OCI-LY1 (cell line): ENCODE measurements around the gene PXDC1.

Experiments
- H2AFZ ChIP-seq: fragments of 200-600 bp; sonication (generic), shearing (Covaris generic); 2 replicates; pipeline ENCODE4 v1.6.0; 2014; ENCODE audit warnings: antibody characterized with exemption, mild to moderate bottlenecking, low read length
- H3F3A ChIP-seq: fragments of 200-600 bp; sonication (generic), shearing (Covaris generic); 2 replicates; pipeline ENCODE4 v1.6.0; 2014; ENCODE audit warnings: mild to moderate bottlenecking, antibody characterized with exemption, low read length, moderate library complexity; ENCODE audit not compliant: insufficient read depth
- H3K27ac ChIP-seq: fragments of 200-600 bp; sonication (generic); 2 replicates; pipeline ENCODE4 v1.5.1; 2014; ENCODE audit warnings: low read length, mixed run types, mild to moderate bottlenecking, low read depth; ENCODE audit not compliant: poor library complexity, severe bottlenecking
- H3K27me3 ChIP-seq: fragments of 200-600 bp; sonication (generic); 2 replicates; pipeline ENCODE4 v1.6.0; 2014; ENCODE audit warnings: antibody characterized with exemption, mild to moderate bottlenecking, low read length, moderate library complexity; ENCODE audit not compliant: insufficient read depth
- H3K36me3 ChIP-seq: fragments of 200-600 bp; sonication (generic); 2 replicates; pipeline ENCODE4 v1.6.1; 2014; ENCODE audit warnings: mild to moderate bottlenecking, antibody characterized with exemption, low read length, moderate library complexity, mixed read lengths; ENCODE audit not compliant: insufficient read depth
- H3K4me1 ChIP-seq: fragments of 200-600 bp; sonication (generic); 2 replicates; pipeline ENCODE4 v1.5.1; 2014; ENCODE audit warnings: mild to moderate bottlenecking, low read length, moderate library complexity; ENCODE audit not compliant: insufficient read depth, severe bottlenecking
- H3K4me2 ChIP-seq: fragments of 200-600 bp; sonication (generic), shearing (Covaris generic); 2 replicates; pipeline ENCODE4 v1.6.1; 2014; ENCODE audit warnings: low read length
- H3K4me3 ChIP-seq: fragments of 200-600 bp; sonication (generic); 2 replicates; pipeline ENCODE4 v1.5.1; 2014; ENCODE audit warnings: low read length, low read depth, mild to moderate bottlenecking, mixed read lengths; ENCODE audit not compliant: poor library complexity, severe bottlenecking
- H3K79me2 ChIP-seq: fragments of 200-600 bp; shearing (Covaris generic); 2 replicates; pipeline ENCODE4 v1.6.1; 2016; ENCODE audit warnings: mixed run types, low read length, mixed read lengths; ENCODE audit not compliant: insufficient read depth
- H3K9ac ChIP-seq: fragments of 200-600 bp; sonication (generic), shearing (Covaris generic); 2 replicates; pipeline ENCODE4 v1.6.1; 2014; ENCODE audit warnings: mild to moderate bottlenecking, low read length, mixed read lengths
- H3K9me2 ChIP-seq: fragments of 200-600 bp; sonication (generic), shearing (Covaris generic); 2 replicates; pipeline ENCODE4 v1.6.1; 2014; ENCODE audit warnings: low read depth, mild to moderate bottlenecking, low read length, mixed read lengths
- H3K9me3 ChIP-seq: fragments of 200-600 bp; shearing (Covaris generic); 2 replicates; pipeline ENCODE4 v1.6.1; 2014; ENCODE audit warnings: low read length, mixed read lengths
- H4K20me1 ChIP-seq: fragments of 200-600 bp; sonication (generic), shearing (Covaris generic); 2 replicates; pipeline ENCODE4 v1.6.0; 2016; ENCODE audit warnings: mild to moderate bottlenecking, low read length; ENCODE audit not compliant: insufficient read depth
- EZH2 ChIP-seq: fragments of 200-600 bp; sonication (generic), shearing (Covaris generic); IDR thresholded peaks from 2 replicates; pipeline ENCODE4 v1.8.0; 2017; ENCODE audit warnings: borderline replicate concordance, mixed run types, mild to moderate bottlenecking, antibody characterized with exemption, low read length, moderate library complexity, mixed read lengths
- TF ChIP-seq, protein P1 (sequence below): fragments of 200-600 bp; sonication (generic), shearing (Covaris generic); IDR thresholded peaks from 2 replicates; pipeline ENCODE4 v1.5.1; 2017; ENCODE audit warnings: mild to moderate bottlenecking, antibody characterized with exemption, low read length, moderate library complexity, mixed read lengths

Gene PXDC1

DNA sequence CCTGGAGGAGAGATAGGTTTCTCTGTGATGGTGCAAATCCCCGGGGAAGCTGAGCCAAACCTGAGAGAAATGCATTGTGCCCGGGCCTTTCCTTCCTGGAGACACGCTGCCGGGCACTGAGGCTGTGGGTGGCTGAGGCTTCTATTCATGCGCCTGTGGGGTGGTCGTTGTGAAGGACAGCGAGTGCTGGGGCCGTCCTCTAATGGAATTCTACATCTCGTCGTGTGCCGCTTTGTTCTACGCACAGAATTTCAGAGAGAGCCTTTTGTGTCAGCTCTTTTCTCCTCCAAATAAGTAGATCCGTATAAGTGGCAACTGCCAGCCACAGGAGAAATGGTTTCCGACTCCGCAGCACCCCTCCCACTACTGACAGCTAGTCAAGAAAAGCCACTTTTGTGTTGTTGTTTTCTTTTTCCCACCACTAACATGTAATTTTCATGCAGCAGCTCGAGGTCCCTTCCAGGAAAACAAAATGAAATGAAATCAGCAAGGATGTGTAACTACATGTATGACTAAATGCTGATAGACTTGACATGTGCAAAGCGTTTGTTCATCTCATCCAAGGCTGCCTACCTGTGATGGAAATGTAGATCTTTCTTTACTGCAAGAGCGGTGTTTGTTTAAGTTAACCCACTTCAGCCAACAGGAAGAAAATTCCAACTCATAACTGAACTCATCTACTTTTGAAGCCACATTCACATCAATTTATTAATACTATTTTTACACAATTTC is 26.4 kb upstream of the PXDC1 start:
- H2AFZ ChIP-seq, result no peak overlapping the region
- no peak overlapping the region for H3K4me3 ChIP-seq
- H3K9me3 ChIP-seq, result no peaks in the 10 kb centered on the region
- peaks cover 6% of the 10 kb centered on the region; the same call in 1 of the 2 replicates for H3K27me3 ChIP-seq
- H3K9ac ChIP-seq, result no peak overlapping the region
- TF ChIP-seq, protein P1, sequence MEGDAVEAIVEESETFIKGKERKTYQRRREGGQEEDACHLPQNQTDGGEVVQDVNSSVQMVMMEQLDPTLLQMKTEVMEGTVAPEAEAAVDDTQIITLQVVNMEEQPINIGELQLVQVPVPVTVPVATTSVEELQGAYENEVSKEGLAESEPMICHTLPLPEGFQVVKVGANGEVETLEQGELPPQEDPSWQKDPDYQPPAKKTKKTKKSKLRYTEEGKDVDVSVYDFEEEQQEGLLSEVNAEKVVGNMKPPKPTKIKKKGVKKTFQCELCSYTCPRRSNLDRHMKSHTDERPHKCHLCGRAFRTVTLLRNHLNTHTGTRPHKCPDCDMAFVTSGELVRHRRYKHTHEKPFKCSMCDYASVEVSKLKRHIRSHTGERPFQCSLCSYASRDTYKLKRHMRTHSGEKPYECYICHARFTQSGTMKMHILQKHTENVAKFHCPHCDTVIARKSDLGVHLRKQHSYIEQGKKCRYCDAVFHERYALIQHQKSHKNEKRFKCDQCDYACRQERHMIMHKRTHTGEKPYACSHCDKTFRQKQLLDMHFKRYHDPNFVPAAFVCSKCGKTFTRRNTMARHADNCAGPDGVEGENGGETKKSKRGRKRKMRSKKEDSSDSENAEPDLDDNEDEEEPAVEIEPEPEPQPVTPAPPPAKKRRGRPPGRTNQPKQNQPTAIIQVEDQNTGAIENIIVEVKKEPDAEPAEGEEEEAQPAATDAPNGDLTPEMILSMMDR, result no peak
- TF ChIP-seq EZH2, result no peak
- H3K4me1 ChIP-seq, result no peaks in the 10 kb centered on the region
- no peak overlapping the region for H3K4me2 ChIP-seq
- no peaks in the 10 kb centered on the region for H3K79me2 ChIP-seq
- H3F3A ChIP-seq, result no peaks in the 10 kb centered on the region
- H3K27ac ChIP-seq, result no peak overlapping the region
- no peaks in the 10 kb centered on the region for H3K9me2 ChIP-seq
- no peaks in the 10 kb centered on the region for H4K20me1 ChIP-seq
- no peaks in the 10 kb centered on the region for H3K36me3 ChIP-seq

DNA sequence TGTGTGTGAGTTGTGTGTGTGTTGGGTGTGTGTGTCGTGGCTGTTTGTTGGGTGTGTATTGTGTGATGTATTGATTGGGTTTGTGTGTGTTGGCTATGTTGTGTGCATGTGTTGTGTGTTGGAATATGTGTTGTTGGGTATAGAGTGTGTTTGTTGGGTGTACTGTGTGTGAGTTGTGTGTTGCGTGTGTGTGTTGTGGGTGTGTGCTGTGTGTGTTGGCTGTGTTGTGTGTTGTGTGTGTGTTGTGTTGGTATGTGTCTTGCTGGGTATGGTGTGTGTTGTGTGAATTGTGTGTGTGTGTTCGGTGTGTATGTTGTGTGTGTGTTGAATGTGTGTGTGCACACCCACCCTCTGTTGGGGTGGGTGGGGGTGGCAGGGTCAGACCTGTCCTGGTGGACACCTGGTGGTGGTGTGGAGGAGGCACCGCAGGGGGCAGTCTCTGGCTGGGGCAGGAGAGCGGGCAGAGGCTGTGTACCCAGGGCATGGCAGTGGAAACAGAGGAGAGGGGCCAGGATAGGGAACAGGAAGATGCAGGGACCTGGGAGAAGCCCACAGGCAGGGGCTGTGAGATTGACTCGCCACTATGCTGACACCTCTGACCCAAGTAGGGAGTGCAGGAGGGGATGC is 25.5 kb upstream of the PXDC1 start:
- H3K36me3 ChIP-seq, result no peaks in the 10 kb centered on the region
- no peak overlapping the region for H3K4me3 ChIP-seq
- H3K4me2 ChIP-seq, result no peak overlapping the region
- no peaks in the 10 kb centered on the region for H4K20me1 ChIP-seq
- no peaks in the 10 kb centered on the region for H3F3A ChIP-seq
- no peaks in the 10 kb centered on the region for H3K4me1 ChIP-seq
- TF ChIP-seq, protein P1, result no peak
- TF ChIP-seq EZH2, result no peak
- no peak overlapping the region for H3K27ac ChIP-seq
- H3K79me2 ChIP-seq, result no peaks in the 10 kb centered on the region
- H2AFZ ChIP-seq, result no peak overlapping the region
- H3K9me2 ChIP-seq, result no peaks in the 10 kb centered on the region
- H3K27me3 ChIP-seq, result 0 out of 2 replicates have a peak, but pooled peaks cover 6% of the 10 kb centered on the region
- no peak overlapping the region for H3K9ac ChIP-seq
- H3K9me3 ChIP-seq, result no peaks in the 10 kb centered on the region

DNA sequence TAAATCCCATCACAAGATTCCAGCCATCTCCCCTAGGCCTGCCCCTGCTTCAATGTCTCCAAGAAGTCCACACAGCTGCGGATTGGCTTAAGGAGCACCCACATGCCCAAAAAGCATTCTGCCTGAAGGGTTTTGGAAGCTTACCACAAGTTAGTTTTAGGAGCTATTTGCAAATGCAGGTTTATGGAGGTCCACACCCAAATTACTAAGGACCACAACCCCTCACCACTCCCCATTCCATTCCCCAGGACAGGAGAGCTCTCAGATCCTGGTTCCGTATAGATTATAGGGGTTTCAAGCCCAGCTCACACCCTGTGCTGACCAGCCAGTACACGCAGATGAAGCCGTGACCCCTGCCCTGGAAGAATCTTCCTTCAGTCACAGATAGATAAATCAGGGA is 24.3 kb upstream of the PXDC1 start:
- no peak overlapping the region for H3K27ac ChIP-seq
- H3K9me3 ChIP-seq, result no peaks in the 10 kb centered on the region
- no peak overlapping the region for H3K9ac ChIP-seq
- no peaks in the 10 kb centered on the region for H3K36me3 ChIP-seq
- H3F3A ChIP-seq, result no peaks in the 10 kb centered on the region
- TF ChIP-seq, protein P1, result no peak
- H3K4me1 ChIP-seq, result no peaks in the 10 kb centered on the region
- H2AFZ ChIP-seq, result no peak overlapping the region
- no peaks in the 10 kb centered on the region for H3K27me3 ChIP-seq
- no peaks in the 10 kb centered on the region for H4K20me1 ChIP-seq
- H3K4me2 ChIP-seq, result no peak overlapping the region
- H3K9me2 ChIP-seq, result no peaks in the 10 kb centered on the region
- H3K79me2 ChIP-seq, result no peaks in the 10 kb centered on the region
- H3K4me3 ChIP-seq, result no peak overlapping the region
